ENCODE results near the gene FGF19. TPM values are rescaled to one million over a fixed set of nuclear protein-coding genes. Genes with fewer than 3 reads are reported as not detected.

FGF19 gene
- total and polyA plus RNA-seq, 9 of the 15 experiments (the other 6 are each of a cell fraction or from before 2014, with no cell fraction given), result 0.11 TPM; not detected in 8

DNA sequence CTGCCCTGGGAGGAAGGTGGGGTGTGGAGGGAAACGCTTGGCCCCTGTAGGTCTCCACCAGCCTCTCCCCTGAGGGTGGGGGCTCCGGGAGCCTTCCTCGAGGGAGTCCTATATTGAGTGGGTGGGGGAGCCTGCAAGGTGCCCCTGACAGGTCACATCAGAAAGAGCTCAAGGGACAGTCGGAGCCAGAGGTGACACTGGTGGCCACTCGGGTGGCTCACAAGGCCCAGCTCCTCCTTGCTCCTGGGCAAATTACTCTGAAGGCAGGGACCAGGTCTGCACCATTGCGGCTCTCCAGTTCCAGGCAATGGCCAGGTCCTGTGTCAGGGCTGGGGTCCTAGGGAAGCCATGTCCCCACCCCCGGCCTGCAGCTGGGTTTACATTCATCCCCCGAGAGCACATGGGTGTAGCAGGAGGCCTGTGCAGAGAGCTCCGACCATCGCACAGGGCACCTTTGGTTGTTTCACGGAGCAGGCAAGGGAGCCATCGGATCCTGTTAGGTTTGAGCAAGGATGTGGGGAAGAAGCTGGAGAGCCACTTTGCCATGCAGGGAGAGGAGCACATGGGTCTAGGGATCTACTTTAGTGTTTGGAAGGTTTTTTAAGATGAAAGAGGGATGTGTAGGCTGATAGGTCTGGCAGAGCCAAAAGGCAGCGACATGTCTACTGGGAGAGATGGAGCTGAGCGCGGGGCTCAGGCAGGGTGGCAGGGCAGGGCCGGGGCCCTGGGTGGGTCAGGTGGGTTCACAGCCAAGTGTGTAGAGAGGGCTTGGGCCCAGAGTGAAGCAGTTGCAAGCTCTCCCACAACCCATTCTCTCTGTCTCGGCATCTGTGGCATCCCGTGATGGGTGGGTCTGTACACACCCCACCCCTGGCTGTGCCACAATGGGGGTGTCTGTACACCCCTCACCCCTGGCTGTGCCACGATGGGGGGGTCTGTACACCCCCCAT is 48.1 kb downstream of the FGF19 start:
- POLR2A ChIA-PET, result interaction anchor here (1.2 to 1.3 kb wide), 2 partner anchors 10 to 15 kb away, joined by 3 to 6 read pairs; no protein-coding TSS in a partner anchor
- no peak overlapping the region for H3K27ac ChIP-seq (ENCODE audit: extremely low read depth, low read depth, low read length)
- intact Hi-C loops (cut with micrococcal nuclease), result no loop called here
- no peaks in the 10 kb centered on the region for H4K20me1 ChIP-seq (replicated peaks; ENCODE audit: control insufficient read depth, insufficient read depth, low read length)
- no peak overlapping the region for H3K9ac ChIP-seq (ENCODE audit: insufficient read depth in 1 of 2, low read depth in 2 of 2, low read length in 2 of 2)
- H3K4me3 ChIP-seq, result no peak overlapping the region
- in situ Hi-C loops (cut with MboI), result loop anchor here (25.0 kb wide), 2 partner anchors 818 to 1018 kb away; partner anchors contain the start of gene CPT1A
- no peaks in the 10 kb centered on the region for H3K9me1 ChIP-seq (ENCODE audit: control insufficient read depth, insufficient read depth, low read length)
- ATAC-seq (no peak), FAIRE-seq (no peak), DNase-seq (ENCODE audit: extremely low read depth in 1 of 4, low spot score in 3 of 4) (no peak)
- no peaks in the 10 kb centered on the region for H3K9me3 ChIP-seq (replicated peaks; ENCODE audit: control insufficient read depth, insufficient read depth, low read depth, low read length)
- no peaks in the 10 kb centered on the region for H3K36me3 ChIP-seq (ENCODE audit: control insufficient read depth, insufficient read depth, low read length)
- no peak overlapping the region for H3K4me2 ChIP-seq (ENCODE audit: insufficient read depth, low read length)
- CTCF ChIA-PET (ENCODE audit: low intra/inter-chr PET ratio), result no interaction called here
- H2AFZ ChIP-seq (ENCODE audit: low read depth, low read length), result no peak overlapping the region
- H3K27me3 ChIP-seq (ENCODE audit: control insufficient read depth in 2 of 2, insufficient read depth in 2 of 2, low read length in 2 of 2), result peaks cover 0 to 11% of the 10 kb centered on the region in 2 experiments; a peak in 3 of 5 replicates
- WGBS (ENCODE audit: insufficient coverage, low coverage, missing lambda C conversion rate), result 38% methylated on average over 18 of the region's 19 CpGs
- H3K79me2 ChIP-seq (ENCODE audit: control insufficient read depth, insufficient read depth, low read length), result no peaks in the 10 kb centered on the region
- H3K4me1 ChIP-seq (replicated peaks in 1 of 2; ENCODE audit: control insufficient read depth in 2 of 2, insufficient read depth in 2 of 2, low read length in 2 of 2), result peaks cover 0 to 22% of the 10 kb centered on the region in 2 experiments; a peak in 2 of 5 replicates
- BruUV-seq (replicated peaks), result no TSS peak
- TF ChIP-seq ZNF583 (CRISPR knock-in tag; IDR thresholded peaks at IDR 0.05) (no peak), ARHGAP35 (IDR thresholded peaks at IDR 0.05; ENCODE audit: partially characterized antibody) (no peak), TFAP4 (CRISPR knock-in tag; IDR thresholded peaks at IDR 0.05; ENCODE audit: borderline replicate concordance) (no peak), ZBED1 (IDR thresholded peaks at IDR 0.05) (no peak), PML (IDR thresholded peaks at IDR 0.05; ENCODE audit: low read length) (no peak), LEF1 (IDR thresholded peaks at IDR 0.05) (no peak), POLR2A (conservative IDR thresholded peaks at IDR 0.05) (no peak), ZNF76 (CRISPR knock-in tag; IDR thresholded peaks at IDR 0.05; ENCODE audit: borderline replicate concordance) (no peak), POLR2G (IDR thresholded peaks at IDR 0.05; ENCODE audit: low read depth, low read length) (peak; percentile 8; the same call in 1 of the 2 replicates)
